Measurements from ENCODE around the gene RNF10.

GRCh38 chr12:120497524-120498150, 36.5 kb upstream of the RNF10 start:
- no peak for TF ChIP-seq CTCF (IDR thresholded peaks at IDR 0.05)
- TF ChIP-seq ZFX (IDR thresholded peaks at IDR 0.05; ENCODE audit: borderline replicate concordance) = no peak

All from 22Rv1 (cell line).